ENCODE measurements around the gene MFF. TPM values are rescaled to one million over a fixed set of nuclear protein-coding genes. Genes with fewer than 3 reads are reported as not detected.

Gene MFF
- total RNA-seq, 2 experiments from 2014 or later = 66.5 to 73.9 TPM

DNA sequence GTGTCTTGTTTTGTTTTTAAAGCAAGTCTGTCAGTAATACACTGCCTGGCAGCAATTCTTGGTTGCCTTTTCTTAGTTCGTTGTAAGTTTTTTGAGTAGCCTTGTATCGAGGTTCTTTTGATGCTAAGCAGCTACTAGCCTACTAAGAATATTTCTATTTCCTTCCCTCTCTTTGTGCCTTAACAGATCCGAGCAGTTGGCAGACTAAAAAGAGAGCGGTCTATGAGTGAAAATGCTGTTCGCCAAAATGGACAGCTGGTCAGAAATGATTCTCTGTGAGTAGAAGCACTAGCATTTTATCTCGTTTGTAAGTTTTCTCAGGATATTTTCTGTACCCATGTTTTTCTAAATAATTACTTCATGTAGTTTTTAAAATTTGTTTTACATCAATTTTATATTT lies 15.1 kb downstream of the MFF start:
- no peak for ATAC-seq
- intact Hi-C loops (cut with micrococcal nuclease) = no loop called here
- H3K4me1 Mint-ChIP-seq (ENCODE audit: low read depth) = peaks cover 5% of the 10 kb centered on the region

DNA sequence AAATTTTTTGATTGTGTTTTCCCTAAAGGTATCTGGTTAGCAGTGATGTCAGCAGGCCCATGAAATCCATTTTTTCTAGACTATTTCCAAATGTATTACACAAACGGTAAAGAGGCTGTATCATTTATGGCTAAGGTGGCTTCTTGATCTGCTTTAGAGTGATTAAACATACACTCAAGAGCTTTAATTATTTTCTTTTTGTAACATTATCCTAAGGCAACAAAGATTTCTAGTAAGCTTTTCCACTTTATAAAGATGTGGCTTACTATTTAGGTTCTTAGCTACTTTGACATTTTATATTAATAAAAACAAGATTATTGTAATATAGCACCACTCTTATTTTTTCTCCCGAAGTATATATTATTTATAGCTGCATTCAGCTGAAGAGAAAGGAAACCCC lies 16.5 kb downstream of the MFF start:
- Mint-ChIP-seq H3K4me1 (ENCODE audit: low read depth) (no peaks in the 10 kb centered on the region), H3K36me3 (ENCODE audit: low read depth) (peaks cover 16% of the 10 kb centered on the region), H3K9me3 (no peaks in the 10 kb centered on the region), H3K27me3 (no peaks in the 10 kb centered on the region), H3K4me3 (no peak overlapping the region), H3K27ac (no peak overlapping the region)
- TF ChIP-seq, protein P1, sequence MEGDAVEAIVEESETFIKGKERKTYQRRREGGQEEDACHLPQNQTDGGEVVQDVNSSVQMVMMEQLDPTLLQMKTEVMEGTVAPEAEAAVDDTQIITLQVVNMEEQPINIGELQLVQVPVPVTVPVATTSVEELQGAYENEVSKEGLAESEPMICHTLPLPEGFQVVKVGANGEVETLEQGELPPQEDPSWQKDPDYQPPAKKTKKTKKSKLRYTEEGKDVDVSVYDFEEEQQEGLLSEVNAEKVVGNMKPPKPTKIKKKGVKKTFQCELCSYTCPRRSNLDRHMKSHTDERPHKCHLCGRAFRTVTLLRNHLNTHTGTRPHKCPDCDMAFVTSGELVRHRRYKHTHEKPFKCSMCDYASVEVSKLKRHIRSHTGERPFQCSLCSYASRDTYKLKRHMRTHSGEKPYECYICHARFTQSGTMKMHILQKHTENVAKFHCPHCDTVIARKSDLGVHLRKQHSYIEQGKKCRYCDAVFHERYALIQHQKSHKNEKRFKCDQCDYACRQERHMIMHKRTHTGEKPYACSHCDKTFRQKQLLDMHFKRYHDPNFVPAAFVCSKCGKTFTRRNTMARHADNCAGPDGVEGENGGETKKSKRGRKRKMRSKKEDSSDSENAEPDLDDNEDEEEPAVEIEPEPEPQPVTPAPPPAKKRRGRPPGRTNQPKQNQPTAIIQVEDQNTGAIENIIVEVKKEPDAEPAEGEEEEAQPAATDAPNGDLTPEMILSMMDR (IDR thresholded peaks at IDR 0.05) = no peak
- CTCF ChIA-PET = interaction anchor here (1.0 kb wide), 1 partner anchor 103 kb away, joined by 4 read pairs; no protein-coding TSS in a partner anchor
- ATAC-seq = no peak
- no peak for DNase-seq
- intact Hi-C loops (cut with micrococcal nuclease) = no loop called here
- POLR2A ChIA-PET = no interaction called here

More for the DNA sequence above, 15.1 kb downstream of the MFF start:
- H3K36me3 Mint-ChIP-seq (ENCODE audit: low read depth) = peaks cover 27% of the 10 kb centered on the region
- no peak for DNase-seq
- no peaks in the 10 kb centered on the region for H3K27me3 Mint-ChIP-seq
- no peak overlapping the region for H3K27ac Mint-ChIP-seq
- ChIA-PET CTCF (interaction anchor here (1.6 kb wide), 1 partner anchor 102 kb away, joined by 5 read pairs; no protein-coding TSS in a partner anchor), POLR2A (no interaction called here)
- no peak overlapping the region for H3K4me3 Mint-ChIP-seq
- no peaks in the 10 kb centered on the region for H3K9me3 Mint-ChIP-seq
- TF ChIP-seq, protein P1 (IDR thresholded peaks at IDR 0.05) = no peak

DNA sequence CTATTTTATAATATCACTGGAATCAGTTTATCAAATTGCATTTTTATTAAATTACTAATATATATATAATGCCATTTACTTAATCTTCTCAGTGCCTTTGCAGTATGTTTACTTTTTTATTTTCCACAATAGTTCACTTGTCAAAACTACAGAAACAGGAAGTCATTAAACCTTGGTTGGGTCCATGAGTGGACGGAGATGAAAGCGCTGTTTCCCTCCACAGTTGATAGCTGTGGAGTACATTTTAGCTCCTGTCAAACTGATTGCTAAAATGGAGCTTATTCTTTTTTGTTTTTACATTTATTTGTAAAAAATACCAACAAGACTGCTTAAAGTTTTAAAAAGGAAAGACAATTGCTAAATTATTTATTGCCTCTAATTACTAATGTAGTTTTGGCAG lies 19.2 kb downstream of the MFF start:
- intact Hi-C loops (cut with micrococcal nuclease) = no loop called here
- POLR2A ChIA-PET = no interaction called here
- Mint-ChIP-seq H3K36me3 (ENCODE audit: low read depth) (peaks cover 14% of the 10 kb centered on the region), H3K4me3 (no peak overlapping the region), H3K27ac (no peak overlapping the region), H3K27me3 (no peaks in the 10 kb centered on the region), H3K9me3 (no peaks in the 10 kb centered on the region), H3K4me1 (ENCODE audit: low read depth) (no peaks in the 10 kb centered on the region)
- CTCF ChIA-PET = no interaction called here
- DNase-seq (no peak), ATAC-seq (no peak)
- TF ChIP-seq, protein P1 (IDR thresholded peaks at IDR 0.05) = no peak

DNA sequence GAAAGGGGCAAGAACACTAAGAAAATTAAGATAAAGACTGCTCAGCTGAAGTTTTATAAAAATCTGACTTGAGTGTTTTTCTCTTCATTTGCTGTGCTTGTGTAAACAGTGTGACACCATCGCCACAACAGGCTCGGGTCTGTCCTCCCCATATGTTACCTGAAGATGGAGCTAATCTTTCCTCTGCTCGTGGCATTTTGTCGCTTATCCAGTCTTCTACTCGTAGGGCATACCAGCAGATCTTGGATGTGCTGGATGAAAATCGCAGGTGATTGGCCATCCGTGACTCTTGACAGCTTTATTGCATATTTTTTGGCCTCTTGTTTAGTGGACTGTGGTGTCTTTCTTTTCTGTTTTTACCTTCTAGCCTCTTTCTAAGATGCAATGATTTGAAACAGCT lies 22.1 kb downstream of the MFF start:
- H3K27ac Mint-ChIP-seq = no peak overlapping the region

DNA sequence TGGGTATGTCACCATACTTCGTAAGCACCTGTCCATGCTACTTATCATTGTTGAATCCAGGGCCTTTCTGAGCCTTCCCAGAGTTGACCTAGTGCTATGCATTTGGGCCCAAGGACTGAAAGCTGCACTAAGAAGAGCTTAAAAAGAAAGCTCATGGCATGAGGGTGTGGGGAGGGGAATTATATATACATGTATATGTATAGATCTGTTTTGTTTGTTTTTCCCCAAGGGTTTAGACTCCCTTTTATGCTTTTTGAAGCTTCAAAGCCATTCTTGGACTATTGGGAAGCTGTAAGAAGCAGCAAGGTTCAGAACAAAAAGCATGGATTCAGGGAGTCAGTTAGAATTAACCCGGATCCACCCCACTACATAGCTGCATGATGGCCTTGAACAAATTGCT lies 23.3 kb downstream of the MFF start:
- no peak for ATAC-seq
- no peak for DNase-seq
- Mint-ChIP-seq H3K27ac (no peak overlapping the region), H3K36me3 (ENCODE audit: low read depth) (peaks cover 10% of the 10 kb centered on the region), H3K27me3 (no peaks in the 10 kb centered on the region), H3K9me3 (no peaks in the 10 kb centered on the region), H3K4me1 (ENCODE audit: low read depth) (peaks cover 16% of the 10 kb centered on the region), H3K4me3 (no peak overlapping the region)
- ChIA-PET CTCF (interaction anchor here (0.8 to 1.8 kb wide), 9 partner anchors 8 to 418 kb away, joined by 3 to 7 read pairs (median 4); no protein-coding TSS in a partner anchor), POLR2A (interaction anchor here (1.0 to 1.5 kb wide), 2 partner anchors 14 to 123 kb away, joined by 3 read pairs; no protein-coding TSS in a partner anchor)
- intact Hi-C loops (cut with micrococcal nuclease) = no loop called here
- TF ChIP-seq, protein P1 (IDR thresholded peaks at IDR 0.05) = no peak

More for the DNA sequence above, 22.1 kb downstream of the MFF start:
- peaks cover 16% of the 10 kb centered on the region for H3K4me1 Mint-ChIP-seq (ENCODE audit: low read depth)
- TF ChIP-seq, protein P1 (IDR thresholded peaks at IDR 0.05) = no peak
- H3K36me3 Mint-ChIP-seq (ENCODE audit: low read depth) = peaks cover 16% of the 10 kb centered on the region
- intact Hi-C loops (cut with micrococcal nuclease) = no loop called here
- ChIA-PET CTCF (interaction anchor here (1.2 to 1.7 kb wide), 2 partner anchors 9 to 11 kb away, joined by 5 read pairs; no protein-coding TSS in a partner anchor), POLR2A (no interaction called here)
- H3K4me3 Mint-ChIP-seq = no peak overlapping the region
- no peaks in the 10 kb centered on the region for H3K27me3 Mint-ChIP-seq
- ATAC-seq (no peak), DNase-seq (no peak)
- H3K9me3 Mint-ChIP-seq = no peaks in the 10 kb centered on the region
